Astrocyte of the hippocampus (primary cell): ENCODE data around the gene DIP2A.

ENCODE experiments used
- DNase-seq: peaks from one replicate; pipeline ENCODE4 v3.0.0; 2011; ENCODE audit warnings: low read depth, low spot score

DIP2A gene

DNA sequence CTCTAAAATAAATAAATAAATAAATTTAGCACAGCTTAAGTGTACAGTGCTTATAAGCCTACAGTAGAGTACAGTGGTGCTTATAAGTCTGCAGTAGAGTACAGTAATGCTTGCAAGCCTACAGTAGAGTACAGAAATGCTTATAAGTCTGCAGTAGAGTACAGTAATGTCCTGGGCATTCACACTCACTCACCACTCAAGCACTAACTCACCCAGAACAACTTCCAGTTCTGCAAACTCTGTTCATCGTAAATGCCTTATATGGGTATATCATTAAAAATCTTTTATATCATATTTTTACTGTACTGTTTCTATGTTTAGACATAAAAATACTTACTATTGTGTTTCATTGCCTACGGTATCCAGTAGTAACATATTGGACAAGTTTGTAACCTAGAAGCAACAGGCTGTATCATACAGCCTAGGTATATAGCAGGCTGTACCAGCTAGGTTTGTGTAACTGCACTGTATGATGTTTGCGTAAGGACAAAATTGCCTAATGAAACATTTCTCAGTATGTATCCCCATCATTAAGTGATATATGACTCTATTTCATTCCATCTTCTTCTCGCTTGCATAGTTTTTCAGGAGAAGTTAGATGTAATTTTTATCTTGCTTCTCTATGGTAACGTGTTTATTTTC is 160.2 kb downstream of the DIP2A start:
- no peak for DNase-seq
